Measurements from ENCODE around the gene NLGN4Y. TPM values are rescaled to one million over a fixed set of nuclear protein-coding genes. Genes with fewer than 3 reads are reported as not detected.

NLGN4Y gene
- total and polyA plus RNA-seq, 10 of the 15 experiments (the other 5 are each of a cell fraction or from before 2014, with no cell fraction given), result not detected

DNA sequence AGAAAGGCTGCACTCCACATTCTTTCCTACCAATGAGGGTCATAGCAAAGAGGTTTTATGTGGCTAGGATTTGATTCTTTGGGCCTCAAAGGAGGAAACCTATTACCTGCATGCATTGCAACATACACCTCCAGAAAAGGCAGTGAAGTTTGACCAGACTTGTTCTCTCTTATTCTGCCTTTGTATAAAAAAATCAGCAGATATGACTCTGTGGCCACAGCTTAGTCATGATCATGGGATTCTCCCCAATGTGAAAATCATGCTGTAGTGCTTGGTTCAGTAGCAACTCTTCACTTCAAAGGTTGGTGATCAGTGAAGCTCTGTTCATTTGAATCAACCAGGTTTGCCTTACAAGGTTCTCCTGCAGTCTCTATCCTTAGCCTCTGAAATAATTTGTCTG lies 38.4 kb upstream of the NLGN4Y start:
- Histone ChIP-seq H3K9me3 (replicated peaks; ENCODE audit: control insufficient read depth, insufficient read depth, low read length) (no peaks in the 10 kb centered on the region), H2AFZ (ENCODE audit: control insufficient read depth, low read depth, low read length) (no peak overlapping the region), H3K27me3 (replicated peaks in 1 of 2; ENCODE audit: control insufficient read depth in 2 of 2, insufficient read depth in 2 of 2, low read length in 1 of 2) (no peaks in the 10 kb centered on the region), H3K36me3 (ENCODE audit: control insufficient read depth in 2 of 2, insufficient read depth in 2 of 2, low read length in 1 of 2) (no peaks in the 10 kb centered on the region), H4K20me1 (ENCODE audit: control insufficient read depth, insufficient read depth) (no peaks in the 10 kb centered on the region), H3K9ac (ENCODE audit: control insufficient read depth, insufficient read depth, low read length) (no peak overlapping the region), H3K4me3 (no peak overlapping the region), H3K4me2 (ENCODE audit: control insufficient read depth, insufficient read depth) (no peak overlapping the region), H3K27ac (ENCODE audit: control insufficient read depth, insufficient read depth) (no peak overlapping the region), H3K4me1 (ENCODE audit: control insufficient read depth, insufficient read depth, low read length) (no peaks in the 10 kb centered on the region), H3K79me2 (ENCODE audit: control insufficient read depth, insufficient read depth, low read length) (no peaks in the 10 kb centered on the region)
- RAD21 ChIA-PET (ENCODE audit: unreplicated experiment), result no interaction called here
- FAIRE-seq, result no peak
- SMC1A ChIA-PET (ENCODE audit: uncharacterized antibody, unreplicated experiment), result no interaction called here
- in situ Hi-C loops (cut with MboI) (no loop called here), intact Hi-C loops (cut with micrococcal nuclease; ENCODE audit: unreplicated experiment) (no loop called here)
- BruUV-seq (replicated peaks), result no TSS peak
- POLR2A ChIA-PET, result no interaction called here
- DNase-seq (ENCODE audit: low read depth, low spot score), result no peak
- no peak for ATAC-seq
- CTCF ChIA-PET, result no interaction called here
- no peak for TF ChIP-seq ZNF217 (IDR thresholded peaks at IDR 0.05)
- TF ChIP-seq SIN3A (IDR thresholded peaks at IDR 0.05; ENCODE audit: low read depth, low read length), result no peak
- no peak for TF ChIP-seq ZSCAN29 (IDR thresholded peaks at IDR 0.05)
- TF ChIP-seq TCF12 (IDR thresholded peaks at IDR 0.05; ENCODE audit: low read depth, low read length), result no peak
- TF ChIP-seq, protein P1, sequence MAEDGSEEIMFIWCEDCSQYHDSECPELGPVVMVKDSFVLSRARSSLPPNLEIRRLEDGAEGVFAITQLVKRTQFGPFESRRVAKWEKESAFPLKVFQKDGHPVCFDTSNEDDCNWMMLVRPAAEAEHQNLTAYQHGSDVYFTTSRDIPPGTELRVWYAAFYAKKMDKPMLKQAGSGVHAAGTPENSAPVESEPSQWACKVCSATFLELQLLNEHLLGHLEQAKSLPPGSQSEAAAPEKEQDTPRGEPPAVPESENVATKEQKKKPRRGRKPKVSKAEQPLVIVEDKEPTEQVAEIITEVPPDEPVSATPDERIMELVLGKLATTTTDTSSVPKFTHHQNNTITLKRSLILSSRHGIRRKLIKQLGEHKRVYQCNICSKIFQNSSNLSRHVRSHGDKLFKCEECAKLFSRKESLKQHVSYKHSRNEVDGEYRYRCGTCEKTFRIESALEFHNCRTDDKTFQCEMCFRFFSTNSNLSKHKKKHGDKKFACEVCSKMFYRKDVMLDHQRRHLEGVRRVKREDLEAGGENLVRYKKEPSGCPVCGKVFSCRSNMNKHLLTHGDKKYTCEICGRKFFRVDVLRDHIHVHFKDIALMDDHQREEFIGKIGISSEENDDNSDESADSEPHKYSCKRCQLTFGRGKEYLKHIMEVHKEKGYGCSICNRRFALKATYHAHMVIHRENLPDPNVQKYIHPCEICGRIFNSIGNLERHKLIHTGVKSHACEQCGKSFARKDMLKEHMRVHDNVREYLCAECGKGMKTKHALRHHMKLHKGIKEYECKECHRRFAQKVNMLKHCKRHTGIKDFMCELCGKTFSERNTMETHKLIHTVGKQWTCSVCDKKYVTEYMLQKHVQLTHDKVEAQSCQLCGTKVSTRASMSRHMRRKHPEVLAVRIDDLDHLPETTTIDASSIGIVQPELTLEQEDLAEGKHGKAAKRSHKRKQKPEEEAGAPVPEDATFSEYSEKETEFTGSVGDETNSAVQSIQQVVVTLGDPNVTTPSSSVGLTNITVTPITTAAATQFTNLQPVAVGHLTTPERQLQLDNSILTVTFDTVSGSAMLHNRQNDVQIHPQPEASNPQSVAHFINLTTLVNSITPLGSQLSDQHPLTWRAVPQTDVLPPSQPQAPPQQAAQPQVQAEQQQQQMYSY (CRISPR knock-in tag; IDR thresholded peaks at IDR 0.05), result no peak
- TF ChIP-seq, protein P2, sequence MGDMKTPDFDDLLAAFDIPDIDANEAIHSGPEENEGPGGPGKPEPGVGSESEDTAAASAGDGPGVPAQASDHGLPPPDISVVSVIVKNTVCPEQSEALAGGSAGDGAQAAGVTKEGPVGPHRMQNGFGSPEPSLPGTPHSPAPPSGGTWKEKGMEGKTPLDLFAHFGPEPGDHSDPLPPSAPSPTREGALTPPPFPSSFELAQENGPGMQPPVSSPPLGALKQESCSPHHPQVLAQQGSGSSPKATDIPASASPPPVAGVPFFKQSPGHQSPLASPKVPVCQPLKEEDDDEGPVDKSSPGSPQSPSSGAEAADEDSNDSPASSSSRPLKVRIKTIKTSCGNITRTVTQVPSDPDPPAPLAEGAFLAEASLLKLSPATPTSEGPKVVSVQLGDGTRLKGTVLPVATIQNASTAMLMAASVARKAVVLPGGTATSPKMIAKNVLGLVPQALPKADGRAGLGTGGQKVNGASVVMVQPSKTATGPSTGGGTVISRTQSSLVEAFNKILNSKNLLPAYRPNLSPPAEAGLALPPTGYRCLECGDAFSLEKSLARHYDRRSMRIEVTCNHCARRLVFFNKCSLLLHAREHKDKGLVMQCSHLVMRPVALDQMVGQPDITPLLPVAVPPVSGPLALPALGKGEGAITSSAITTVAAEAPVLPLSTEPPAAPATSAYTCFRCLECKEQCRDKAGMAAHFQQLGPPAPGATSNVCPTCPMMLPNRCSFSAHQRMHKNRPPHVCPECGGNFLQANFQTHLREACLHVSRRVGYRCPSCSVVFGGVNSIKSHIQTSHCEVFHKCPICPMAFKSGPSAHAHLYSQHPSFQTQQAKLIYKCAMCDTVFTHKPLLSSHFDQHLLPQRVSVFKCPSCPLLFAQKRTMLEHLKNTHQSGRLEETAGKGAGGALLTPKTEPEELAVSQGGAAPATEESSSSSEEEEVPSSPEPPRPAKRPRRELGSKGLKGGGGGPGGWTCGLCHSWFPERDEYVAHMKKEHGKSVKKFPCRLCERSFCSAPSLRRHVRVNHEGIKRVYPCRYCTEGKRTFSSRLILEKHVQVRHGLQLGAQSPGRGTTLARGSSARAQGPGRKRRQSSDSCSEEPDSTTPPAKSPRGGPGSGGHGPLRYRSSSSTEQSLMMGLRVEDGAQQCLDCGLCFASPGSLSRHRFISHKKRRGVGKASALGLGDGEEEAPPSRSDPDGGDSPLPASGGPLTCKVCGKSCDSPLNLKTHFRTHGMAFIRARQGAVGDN (IDR thresholded peaks at IDR 0.05), result no peak
- TF ChIP-seq EP300 (IDR thresholded peaks at IDR 0.05; ENCODE audit: borderline replicate concordance in 1 of 2, control insufficient read depth in 1 of 2, low read depth in 2 of 2, low read length in 2 of 2), result no peak

All from GM12878 (cell line).